PC-3 (cell line): ENCODE data around the gene ANKRD10. TPM values are rescaled to one million over a fixed set of nuclear protein-coding genes. Genes with fewer than 3 reads are reported as not detected.

Experiments
- ATAC-seq: fragments of 200-7000 bp; cut with Tn5 transposase; 2 replicates; pipeline ENCODE4 v1.9.1; 2020; ENCODE audit warnings: mild to moderate bottlenecking, moderate library complexity
- BruUV-seq: library from RNA; stranded (reverse); fragments of 400-500 nt; replicated peaks from 2 replicates; lab custom pipeline; 2021; lab: Mats Ljungman, UMichigan
- CTCF ChIA-PET: fragments of 300-600 bp; sonication (Branson Sonifier 250); formaldehyde crosslinking; loops from one replicate; lab custom pipeline; 2022; ENCODE audit warnings: antibody characterized with exemption; lab: Charles Lee
- POLR2A ChIA-PET: fragments of 300-600 bp; sonication (Branson Sonifier 250); formaldehyde crosslinking; loops from one replicate; lab custom pipeline; 2022; ENCODE audit warnings: antibody characterized with exemption; ENCODE audit not compliant: unreplicated experiment; lab: Charles Lee
- DNase-seq: peaks from one replicate; pipeline ENCODE4 v3.0.0-alpha.2; 2015
- H2AFZ ChIP-seq: fragments of 300-600 bp; sonication (generic); 2 replicates; pipeline ENCODE4 v1.6.0; 2016; ENCODE audit warnings: antibody characterized with exemption, low read length
- H3F3A ChIP-seq: fragments of 300-600 bp; sonication (generic); one replicate; pipeline ENCODE4 v1.6.0; 2017; ENCODE audit warnings: antibody characterized with exemption, low read length, control low read depth, mild to moderate bottlenecking; ENCODE audit not compliant: unreplicated experiment
- H3K27ac ChIP-seq: fragments of 300-600 bp; sonication (generic); 2 replicates; pipeline ENCODE4 v1.5.1; 2016; ENCODE audit warnings: mild to moderate bottlenecking, low read length
- H3K27me3 ChIP-seq: fragments of 300-600 bp; sonication (generic); 2 replicates; pipeline ENCODE4 v1.6.1; 2016; ENCODE audit warnings: low read length, mixed read lengths
- H3K36me3 ChIP-seq: fragments of 300-600 bp; sonication (generic); 2 replicates; pipeline ENCODE4 v1.6.1; 2016; ENCODE audit warnings: low read depth, mixed run types, low read length, mixed read lengths
- H3K4me1 ChIP-seq: fragments of 300-600 bp; sonication (generic); 2 replicates; pipeline ENCODE4 v1.5.1; 2016; ENCODE audit warnings: low read length; ENCODE audit not compliant: insufficient read depth
- H3K4me2 ChIP-seq: fragments of 300-600 bp; sonication (generic); 2 replicates; pipeline ENCODE4 v1.6.0; 2016; ENCODE audit warnings: low read length
- H3K4me3 ChIP-seq: fragments of 300-600 bp; sonication (generic); 2 replicates; pipeline ENCODE4 v1.5.1; 2016; ENCODE audit warnings: mild to moderate bottlenecking, low read length, mixed read lengths
- H3K79me2 ChIP-seq: fragments of 300-600 bp; sonication (generic); 2 replicates; pipeline ENCODE4 v1.6.1; 2017; ENCODE audit warnings: low read length, mixed read lengths
- H3K9ac ChIP-seq: fragments of 300-600 bp; sonication (generic); 2 replicates; pipeline ENCODE4 v1.6.0; 2016; ENCODE audit warnings: mild to moderate bottlenecking, low read length
- H3K9me2 ChIP-seq: fragments of 300-600 bp; sonication (generic); replicated peaks from 2 replicates; pipeline ENCODE4 v1.6.1; 2016; ENCODE audit warnings: mixed run types, low read length, mixed read lengths
- H3K9me3 ChIP-seq: fragments of 300-600 bp; sonication (generic); 2 replicates; pipeline ENCODE4 v1.6.1; 2016; ENCODE audit warnings: low read length, mixed read lengths
- H4K20me1 ChIP-seq: fragments of 300-600 bp; sonication (generic); 2 replicates; pipeline ENCODE4 v1.6.1; 2016; ENCODE audit warnings: low read length, mixed read lengths
- CTCF ChIP-seq: fragments of 300-600 bp; sonication (generic); conservative IDR thresholded peaks from 2 replicates; pipeline ENCODE4 v1.5.1; 2017; ENCODE audit warnings: antibody characterized with exemption, low read depth, mild to moderate bottlenecking, low read length
- EZH2 ChIP-seq: fragments of 300-600 bp; sonication (generic); IDR thresholded peaks from one replicate; pipeline ENCODE4 v1.6.1; 2017; ENCODE audit warnings: antibody characterized with exemption, mild to moderate bottlenecking, low read length; ENCODE audit not compliant: unreplicated experiment
- EZH2phosphoT487 ChIP-seq: fragments of 300-600 bp; sonication (generic); IDR thresholded peaks from 2 replicates; pipeline ENCODE4 v1.6.1; 2018; ENCODE audit warnings: mild to moderate bottlenecking, antibody characterized with exemption, low read length, borderline replicate concordance
- intact Hi-C: fragments of 100-400 bp; cut with micrococcal nuclease; formaldehyde crosslinking; loops from 2 replicates; pipeline ENCODE4 v1.9.0; 2023
- total RNA-seq: library from RNA; depleted of rRNA; stranded (reverse); fragments of >200 nt; gene quantifications from 2 replicates; pipeline ENCODE4 v1.2.3, GENCODE V29; 2014

The ANKRD10 gene
- total RNA-seq, 1 experiment from 2014 or later = 60.2 TPM

- Histone ChIP-seq H3K36me3 (peaks cover 19% of the 10 kb centered on the region), H3K9me2 (no peaks in the 10 kb centered on the region), H3K4me3 (no peak overlapping the region), H2AFZ (no peak overlapping the region), H3F3A (no peaks in the 10 kb centered on the region), H3K4me2 (no peak overlapping the region), H3K9me3 (no peaks in the 10 kb centered on the region), H3K27ac (no peak overlapping the region), H4K20me1 (no peaks in the 10 kb centered on the region), H3K79me2 (no peaks in the 10 kb centered on the region; the same call in 1 of the 2 replicates), H3K9ac (no peak overlapping the region), H3K27me3 (no peaks in the 10 kb centered on the region), H3K4me1 (no peaks in the 10 kb centered on the region)
- CTCF ChIA-PET = no interaction called here
- POLR2A ChIA-PET = no interaction called here
- BruUV-seq = no TSS peak
- ATAC-seq (no peak), DNase-seq (no peak)
- intact Hi-C loops = no loop called here
- TF ChIP-seq EZH2phosphoT487 (no peak), EZH2 (no peak), CTCF (no peak)
Observed at GRCh38 chr13:110894086-110894485, 20.8 kb downstream of the ANKRD10 start.

GRCh38 chr13:110893571-110893970 is 21.3 kb downstream of the ANKRD10 start:
- Histone ChIP-seq H3K36me3 (peaks cover 18% of the 10 kb centered on the region), H4K20me1 (no peaks in the 10 kb centered on the region), H3K4me2 (no peak overlapping the region), H3K9ac (no peak overlapping the region), H3K4me1 (no peaks in the 10 kb centered on the region), H3K9me2 (no peaks in the 10 kb centered on the region), H3F3A (no peaks in the 10 kb centered on the region), H3K79me2 (no peaks in the 10 kb centered on the region; the same call in 1 of the 2 replicates), H3K27ac (no peak overlapping the region), H3K9me3 (no peaks in the 10 kb centered on the region), H2AFZ (no peak overlapping the region), H3K27me3 (no peaks in the 10 kb centered on the region), H3K4me3 (no peak overlapping the region)
- CTCF ChIA-PET = no interaction called here
- no TSS peak for BruUV-seq
- no peak for ATAC-seq
- intact Hi-C loops = no loop called here
- no peak for TF ChIP-seq CTCF
- TF ChIP-seq EZH2 = no peak
- TF ChIP-seq EZH2phosphoT487 = no peak
- no peak for DNase-seq
- POLR2A ChIA-PET = no interaction called here

GRCh38 chr13:110890279-110891165 is 24.3 kb downstream of the ANKRD10 start:
- CTCF ChIA-PET = no interaction called here
- POLR2A ChIA-PET = no interaction called here
- ATAC-seq = no peak

More at GRCh38 chr13:110890279-110891165, 24.3 kb downstream of the ANKRD10 start:
- no peaks in the 10 kb centered on the region for H3K4me1 ChIP-seq
- peaks cover 14% of the 10 kb centered on the region for H3K36me3 ChIP-seq
- no TSS peak for BruUV-seq
- H3K9me3 ChIP-seq = no peaks in the 10 kb centered on the region
- H3K4me2 ChIP-seq = no peak overlapping the region
- TF ChIP-seq CTCF = no peak
- TF ChIP-seq EZH2 = no peak
- no peaks in the 10 kb centered on the region for H3F3A ChIP-seq
- no peak for DNase-seq
- no peak overlapping the region for H2AFZ ChIP-seq
- no peaks in the 10 kb centered on the region for H3K79me2 ChIP-seq
- intact Hi-C loops = no loop called here
- H3K27ac ChIP-seq = no peak overlapping the region
- no peaks in the 10 kb centered on the region for H4K20me1 ChIP-seq
- no peaks in the 10 kb centered on the region for H3K27me3 ChIP-seq
- no peaks in the 10 kb centered on the region for H3K9me2 ChIP-seq
- H3K4me3 ChIP-seq = no peak overlapping the region
- H3K9ac ChIP-seq = no peak overlapping the region
